Subcutaneous adipose tissue (tissue), 4 donors: ENCODE results near the gene TM4SF18. TPM values are rescaled to one million over a fixed set of nuclear protein-coding genes. Genes with fewer than 3 reads are reported as not detected.

Experiments used
- total RNA-seq, 4 donors: library from RNA; depleted of rRNA; stranded (reverse); fragments of >200 nt; gene quantifications; one replicate each; pipeline ENCODE4 v1.1.0, GENCODE V29; 2016
- TF ChIP-seq, protein P1 (sequence below): fragments of 450-650 bp; IDR thresholded peaks from one replicate; pipeline ENCODE4 v1.5.1; 2016; ENCODE audit warnings: low read depth, mild to moderate bottlenecking, control low read depth, antibody characterized with exemption, moderate library complexity

The TM4SF18 gene
- total RNA-seq, 4 donors from 2014 or later = 4.4 to 30.0 (median 13.3) TPM

DNA sequence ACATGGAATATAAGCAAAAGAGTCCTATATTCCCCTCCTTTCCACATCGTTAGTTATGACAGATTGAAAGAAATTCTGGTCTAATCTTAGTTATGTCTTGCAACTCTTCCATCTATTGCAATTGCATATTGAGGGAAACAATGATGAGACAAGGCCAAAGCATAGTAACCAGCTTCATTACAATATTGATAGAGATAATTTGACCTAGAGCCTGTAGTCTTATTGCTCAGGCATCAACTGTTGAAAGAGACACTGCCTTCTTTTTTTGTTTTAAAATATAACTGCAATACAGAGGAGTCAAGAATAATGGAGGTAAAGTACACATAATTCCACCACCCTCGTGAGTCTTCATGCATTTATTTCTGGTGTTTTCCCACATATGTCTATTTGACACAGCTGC lies 2.0 kb downstream of the TM4SF18 start:
- TF ChIP-seq, protein P1, sequence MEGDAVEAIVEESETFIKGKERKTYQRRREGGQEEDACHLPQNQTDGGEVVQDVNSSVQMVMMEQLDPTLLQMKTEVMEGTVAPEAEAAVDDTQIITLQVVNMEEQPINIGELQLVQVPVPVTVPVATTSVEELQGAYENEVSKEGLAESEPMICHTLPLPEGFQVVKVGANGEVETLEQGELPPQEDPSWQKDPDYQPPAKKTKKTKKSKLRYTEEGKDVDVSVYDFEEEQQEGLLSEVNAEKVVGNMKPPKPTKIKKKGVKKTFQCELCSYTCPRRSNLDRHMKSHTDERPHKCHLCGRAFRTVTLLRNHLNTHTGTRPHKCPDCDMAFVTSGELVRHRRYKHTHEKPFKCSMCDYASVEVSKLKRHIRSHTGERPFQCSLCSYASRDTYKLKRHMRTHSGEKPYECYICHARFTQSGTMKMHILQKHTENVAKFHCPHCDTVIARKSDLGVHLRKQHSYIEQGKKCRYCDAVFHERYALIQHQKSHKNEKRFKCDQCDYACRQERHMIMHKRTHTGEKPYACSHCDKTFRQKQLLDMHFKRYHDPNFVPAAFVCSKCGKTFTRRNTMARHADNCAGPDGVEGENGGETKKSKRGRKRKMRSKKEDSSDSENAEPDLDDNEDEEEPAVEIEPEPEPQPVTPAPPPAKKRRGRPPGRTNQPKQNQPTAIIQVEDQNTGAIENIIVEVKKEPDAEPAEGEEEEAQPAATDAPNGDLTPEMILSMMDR = no peak

DNA sequence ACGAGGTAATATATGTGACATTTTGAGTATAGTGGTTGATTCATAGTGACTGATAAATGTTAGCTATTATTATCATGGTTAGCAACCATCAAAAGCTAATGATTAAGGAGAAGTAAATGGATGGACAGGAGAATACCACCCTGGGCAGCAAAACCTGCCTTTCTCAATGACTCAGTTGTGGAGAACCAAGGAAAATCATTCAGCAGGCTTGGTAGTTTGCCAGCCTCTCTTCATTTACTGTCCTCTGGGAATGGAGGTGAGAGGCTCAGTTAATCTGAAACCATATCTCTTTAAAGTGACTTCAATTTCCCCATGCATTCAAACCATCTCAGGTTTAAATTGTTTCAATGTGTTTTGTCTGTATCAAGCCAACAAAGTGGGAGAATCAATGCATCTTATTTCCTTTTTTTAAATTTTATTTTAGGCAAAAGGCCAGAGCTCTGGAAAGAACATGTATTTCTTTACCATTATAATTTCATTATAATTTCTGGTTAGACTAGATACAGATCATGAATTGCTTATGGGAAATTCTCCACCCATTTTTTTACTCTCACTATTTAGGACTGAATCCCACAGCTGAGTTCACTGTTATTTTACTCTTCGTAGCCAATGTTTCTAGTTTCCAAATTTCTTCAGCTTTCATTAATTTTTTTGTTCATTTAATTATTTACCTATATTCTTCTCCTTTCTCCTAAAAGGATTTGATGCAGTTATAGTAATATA lies 2.7 kb downstream of the TM4SF18 start:
- TF ChIP-seq, protein P1 = no peak

DNA sequence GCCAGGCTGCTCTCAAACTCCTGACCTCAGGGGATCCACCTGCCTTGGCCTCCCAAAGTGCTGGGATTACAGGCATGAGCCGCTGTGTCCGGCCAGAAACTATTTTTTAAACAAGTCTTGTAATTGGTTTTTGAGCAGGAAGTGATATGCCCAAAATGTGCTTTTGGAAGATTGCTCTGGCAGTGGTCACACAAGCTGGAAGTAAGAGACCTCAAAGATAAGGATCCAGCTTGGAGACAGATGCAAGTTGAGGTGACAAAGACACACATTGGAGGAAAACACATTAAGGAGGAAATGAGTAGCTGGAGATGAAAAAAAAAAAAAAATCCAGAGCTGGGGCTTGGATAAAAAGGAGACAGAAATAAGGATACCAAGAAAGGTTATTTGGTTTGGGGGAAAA lies 6.3 kb downstream of the TM4SF18 start:
- TF ChIP-seq, protein P1 = no peak

DNA sequence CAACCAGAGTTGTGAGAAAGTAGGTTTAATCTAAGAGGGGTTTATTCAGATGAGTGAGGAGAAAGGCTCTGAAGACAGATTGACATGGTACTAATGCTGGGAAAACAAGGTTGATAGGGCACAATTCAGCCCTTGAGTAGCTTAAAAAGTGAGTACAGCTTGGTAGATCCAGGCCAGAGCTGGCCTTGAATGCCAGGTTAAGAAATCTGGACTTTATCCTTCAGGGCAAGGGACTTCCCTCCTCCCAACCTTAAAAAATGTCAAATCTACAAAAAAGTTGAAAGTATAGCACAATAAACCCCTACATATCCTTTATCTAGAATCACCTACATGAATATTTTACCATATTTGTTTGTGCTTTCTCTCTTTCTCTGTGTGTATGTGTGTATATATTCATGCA lies 7.9 kb downstream of the TM4SF18 start:
- TF ChIP-seq, protein P1 = no peak

DNA sequence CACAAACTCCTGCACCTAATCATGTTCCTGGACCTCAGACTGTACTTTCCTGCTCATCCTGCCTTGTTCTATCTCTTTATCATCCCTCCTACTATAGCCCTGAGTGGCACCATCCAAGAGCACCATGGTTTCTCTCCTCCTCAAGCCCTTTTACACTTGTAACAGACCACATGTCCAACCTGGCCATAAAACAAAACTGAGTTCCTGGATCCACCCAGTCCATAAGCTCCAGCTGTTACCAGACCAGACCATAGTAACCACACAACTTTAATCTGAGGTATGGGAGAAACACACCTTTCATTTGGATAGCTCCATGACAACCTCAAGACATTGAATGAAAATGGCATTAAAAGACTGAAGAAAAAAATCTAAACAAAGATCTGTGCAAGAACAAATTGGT lies 9.1 kb downstream of the TM4SF18 start:
- TF ChIP-seq, protein P1 = no peak

DNA sequence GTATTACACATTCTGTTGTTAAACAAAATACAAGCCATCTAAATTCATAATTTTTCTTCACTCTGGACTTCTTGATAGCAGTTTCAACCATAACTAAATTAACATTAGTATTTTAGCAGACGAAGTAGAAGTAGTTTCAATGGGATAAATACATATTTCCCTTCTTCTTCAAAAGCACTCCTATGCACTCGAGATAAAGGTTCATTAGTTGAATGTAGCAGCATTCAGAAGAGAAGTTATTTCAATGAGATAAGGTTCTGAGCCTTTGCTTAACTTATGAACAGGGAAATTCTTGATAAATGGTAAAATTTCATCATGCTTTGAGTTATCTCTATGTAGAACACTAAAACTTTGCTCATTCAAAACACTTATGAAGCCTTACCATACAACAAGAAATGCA lies 11.8 kb downstream of the TM4SF18 start:
- TF ChIP-seq, protein P1 = no peak

DNA sequence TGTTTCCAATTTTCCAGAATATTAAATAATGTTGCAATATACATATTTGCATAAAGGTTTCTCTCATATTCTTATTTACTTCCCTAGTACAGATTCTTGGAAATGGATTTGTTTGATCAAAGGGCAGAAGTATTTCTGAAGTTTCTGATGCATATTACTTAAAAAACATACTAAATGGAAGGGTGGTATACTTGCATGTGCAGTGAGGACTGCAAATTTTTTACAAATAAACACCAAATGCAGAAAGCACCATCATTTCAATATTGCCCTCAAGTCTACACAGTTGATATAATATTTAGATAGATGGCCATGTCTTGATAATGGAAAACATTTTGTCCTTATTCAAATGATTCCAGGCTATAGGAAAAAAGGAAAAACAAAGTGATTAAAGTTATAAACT lies 12.3 kb downstream of the TM4SF18 start:
- TF ChIP-seq, protein P1 = no peak
